HG03558 (cell line): ENCODE results near the gene ADAMTSL5.

ENCODE experiments used
- ATAC-seq: cut with Tn5 transposase; IDR thresholded peaks from one replicate; pipeline ENCODE4 v1.9.1; 2021; ENCODE audit warnings: moderate number of reproducible peaks; ENCODE audit not compliant: unreplicated experiment; ENCODE audit errors: extremely low read depth

The ADAMTSL5 gene

DNA sequence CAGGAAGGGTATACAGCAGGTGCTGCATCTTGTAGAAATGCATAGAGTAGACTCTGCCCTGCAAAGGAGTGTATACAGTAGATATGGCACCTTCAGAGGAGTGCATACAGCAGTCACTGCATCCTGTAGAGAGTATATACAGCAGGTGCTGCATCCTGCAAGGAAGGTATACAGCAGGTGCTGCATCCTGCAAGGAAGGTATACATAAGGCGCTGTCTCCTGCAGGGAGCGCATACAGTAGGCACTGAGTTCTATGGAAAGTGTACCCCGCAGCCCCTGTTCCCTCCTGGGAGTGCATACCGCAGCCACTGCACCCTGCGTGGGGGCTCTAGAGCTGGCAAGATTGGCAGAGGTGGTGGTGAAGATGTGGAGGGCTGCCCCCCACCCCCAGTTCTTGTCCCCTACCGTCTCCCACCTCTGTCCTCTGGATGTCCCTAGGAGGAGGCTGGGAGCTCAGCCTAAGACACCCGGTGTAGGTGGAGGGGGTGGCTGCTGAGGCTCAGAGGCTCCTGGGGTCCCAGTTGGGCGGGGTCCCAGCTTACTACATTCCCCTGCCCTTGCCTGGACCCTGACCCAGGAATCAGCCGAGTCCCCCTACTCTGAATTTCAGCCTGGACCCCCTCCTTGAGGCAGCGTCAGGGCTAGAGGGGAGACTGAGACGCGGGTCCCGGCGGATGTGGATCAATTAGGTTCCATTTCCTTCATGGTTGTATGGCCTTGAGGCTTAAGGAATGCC, 2.3 kb upstream of the ADAMTSL5 start:
- no peak for ATAC-seq

GRCh38 chr19:1514295-1514661, 1.5 kb upstream of the ADAMTSL5 start:
- no peak for ATAC-seq

- no peak for ATAC-seq
Measured at GRCh38 chr19:1513499-1514294, 878 bp upstream of the ADAMTSL5 start.

GRCh38 chr19:1511318-1512317, 1.2 kb downstream of the ADAMTSL5 start:
- no peak for ATAC-seq

DNA sequence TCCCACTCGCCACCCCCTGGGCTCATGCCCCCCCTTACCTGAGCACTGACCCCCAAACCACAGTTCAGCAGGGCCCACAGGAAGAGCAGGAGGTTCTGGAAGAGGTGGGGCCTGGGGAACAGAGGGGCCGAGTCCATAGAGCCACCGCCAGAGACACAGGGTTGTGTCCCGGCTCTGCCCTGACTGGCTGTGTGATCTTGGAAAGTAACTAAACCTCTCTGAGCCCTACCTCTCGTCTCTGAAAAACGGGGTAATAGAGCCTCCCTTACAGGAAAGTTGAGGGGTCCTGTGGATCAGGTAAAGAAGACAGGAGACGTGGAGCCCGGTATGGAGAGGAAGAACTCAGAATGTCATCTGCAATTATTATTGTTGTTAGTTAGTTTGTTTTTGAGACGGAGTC, 2.0 kb downstream of the ADAMTSL5 start:
- ATAC-seq, result no peak

GRCh38 chr19:1510442-1510806, 2.4 kb downstream of the ADAMTSL5 start:
- no peak for ATAC-seq

DNA sequence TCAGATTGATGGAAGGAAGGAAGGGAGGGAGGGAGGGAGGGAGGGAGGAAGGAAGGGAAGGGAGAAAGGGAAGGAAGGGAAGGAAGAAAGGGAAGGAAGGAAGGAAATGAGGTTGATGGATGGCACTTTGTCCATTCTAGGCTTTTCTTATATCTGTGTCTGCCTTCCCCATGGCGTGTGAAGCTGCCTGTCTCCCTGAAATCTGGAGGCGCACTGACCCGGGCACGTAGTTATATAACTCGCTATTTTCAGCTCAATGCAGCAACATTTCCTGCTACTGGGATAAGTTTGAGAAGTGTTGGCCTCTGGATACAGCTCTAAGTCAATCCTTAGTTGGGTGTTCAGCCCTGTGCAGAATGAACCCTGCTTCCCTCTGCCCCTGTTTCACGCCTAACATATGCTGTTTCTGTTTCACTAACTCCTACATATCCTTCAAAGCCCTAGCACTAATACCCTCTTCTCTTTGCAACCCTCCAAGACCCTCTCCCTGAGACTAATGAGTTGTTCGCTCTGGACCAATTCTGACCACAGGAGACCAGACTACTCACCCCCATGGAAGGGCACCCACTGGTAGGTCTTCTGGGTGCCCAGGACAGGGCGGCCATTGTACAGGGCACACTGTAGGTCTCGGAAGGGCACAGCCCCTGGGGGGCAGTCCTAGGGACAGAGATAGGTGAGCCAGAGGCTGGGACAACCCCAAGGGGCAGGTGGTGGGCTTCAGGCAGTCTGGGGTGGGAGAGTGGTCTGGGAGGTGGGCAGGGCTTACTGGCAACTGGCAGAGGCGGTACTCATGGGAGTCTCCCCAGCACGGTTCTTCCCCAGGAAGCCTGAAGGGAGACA, 3.0 kb downstream of the ADAMTSL5 start:
- no peak for ATAC-seq

DNA sequence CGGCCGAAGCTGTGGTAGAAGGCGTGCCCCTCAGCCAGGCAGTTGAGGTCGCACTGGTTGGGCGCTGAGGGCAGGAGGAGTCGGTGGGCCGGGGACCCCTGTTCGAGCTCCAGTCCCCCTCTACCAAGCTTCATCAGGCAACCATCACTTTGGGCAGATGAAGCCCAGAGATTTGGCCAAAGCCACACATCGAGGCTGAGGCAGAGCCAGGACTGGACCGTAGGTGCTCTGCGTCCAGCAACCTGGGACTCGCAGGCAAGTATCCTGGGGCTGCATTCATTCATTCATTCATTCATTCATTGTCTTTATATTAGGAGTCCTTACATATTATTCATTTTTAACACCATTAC, 4.3 kb downstream of the ADAMTSL5 start:
- ATAC-seq, result no peak

- no peak for ATAC-seq
Measured at GRCh38 chr19:1507763-1508506, 4.9 kb downstream of the ADAMTSL5 start.

DNA sequence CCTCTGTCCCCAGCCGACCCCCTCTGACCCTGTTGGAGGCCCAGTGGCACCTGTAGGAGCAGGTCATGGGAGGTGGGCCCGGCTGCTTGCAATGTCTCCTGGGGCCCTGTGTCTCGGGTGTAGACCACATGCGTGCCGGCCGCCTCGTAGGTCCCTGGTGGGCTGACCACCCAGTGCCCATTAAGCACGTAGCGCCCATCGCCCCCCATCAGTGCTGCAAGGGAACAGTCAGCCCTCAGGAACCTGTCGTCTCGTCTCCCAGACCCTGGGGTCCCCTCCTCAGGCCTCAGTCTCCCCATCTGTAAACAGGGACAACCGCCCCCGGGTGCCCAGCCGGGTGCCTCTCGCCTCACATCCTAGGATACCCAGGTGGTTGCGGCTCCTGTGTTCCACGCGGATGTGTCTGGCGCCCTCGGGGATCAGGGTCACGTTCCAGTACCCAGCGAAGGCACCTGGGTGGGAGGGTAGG, 5.6 kb downstream of the ADAMTSL5 start:
- no peak for ATAC-seq

- no peak for ATAC-seq
Measured at GRCh38 chr19:1505991-1506881, 6.6 kb downstream of the ADAMTSL5 start.

DNA sequence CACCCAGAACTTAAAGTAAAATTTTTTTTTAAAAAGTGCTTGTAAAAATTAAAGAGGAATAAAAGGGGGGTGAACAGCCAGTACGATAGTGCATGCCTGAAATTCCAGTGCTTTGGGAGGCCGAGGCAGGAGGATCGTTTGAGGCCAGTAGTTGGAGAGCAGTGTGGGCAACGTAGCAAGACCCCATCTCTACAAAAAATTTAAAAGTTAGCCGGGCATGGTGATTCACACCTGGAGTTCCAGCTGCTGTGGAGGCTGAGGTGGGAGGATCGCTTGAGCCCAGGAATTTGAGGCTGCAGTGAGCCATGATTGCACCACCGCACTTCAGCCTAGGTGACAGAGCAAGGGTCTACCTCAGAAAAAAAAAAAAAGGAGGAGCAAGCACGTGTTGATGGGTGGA, 7.8 kb downstream of the ADAMTSL5 start:
- ATAC-seq, result no peak

- ATAC-seq, result no peak
Measured at GRCh38 chr19:1503925-1504773, 8.7 kb downstream of the ADAMTSL5 start.

- no peak for ATAC-seq
Measured at GRCh38 chr19:1503089-1503924, 9.5 kb downstream of the ADAMTSL5 start.

- no peak for ATAC-seq
Measured at GRCh38 chr19:1502433-1503088, 10.3 kb downstream of the ADAMTSL5 start.

DNA sequence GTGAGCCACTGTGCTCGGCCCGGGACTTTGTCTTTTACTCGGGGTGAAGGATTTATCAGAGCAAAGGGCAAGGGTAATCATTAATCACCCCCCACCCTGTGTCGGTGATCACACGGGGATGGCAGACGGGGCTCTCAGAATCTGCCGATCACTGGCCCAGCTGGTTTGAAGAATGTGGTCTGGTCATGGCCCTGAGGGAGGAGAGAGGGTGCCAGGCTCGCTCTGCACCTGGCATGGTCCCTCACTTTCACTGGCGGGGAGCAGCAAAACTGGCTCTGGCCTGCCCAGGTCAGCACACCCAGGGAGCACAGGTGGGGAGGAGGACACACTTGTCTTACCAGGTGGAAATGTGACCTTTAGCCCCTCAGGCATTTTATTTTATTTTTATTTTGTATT, 11.6 kb downstream of the ADAMTSL5 start:
- ATAC-seq, result no peak
